ENCODE results near the gene LSMEM2.
A peak's percentile ranks its signal among the peaks of the same experiment; 100 is the strongest.

LSMEM2 gene

GRCh38 chr3:50294089-50294488, 15.2 kb downstream of the LSMEM2 start:
- H3K9me3 Mint-ChIP-seq, result no peaks in the 10 kb centered on the region
- H3K36me3 Mint-ChIP-seq (ENCODE audit: low read depth), result no peaks in the 10 kb centered on the region
- TF ChIP-seq, protein P1, sequence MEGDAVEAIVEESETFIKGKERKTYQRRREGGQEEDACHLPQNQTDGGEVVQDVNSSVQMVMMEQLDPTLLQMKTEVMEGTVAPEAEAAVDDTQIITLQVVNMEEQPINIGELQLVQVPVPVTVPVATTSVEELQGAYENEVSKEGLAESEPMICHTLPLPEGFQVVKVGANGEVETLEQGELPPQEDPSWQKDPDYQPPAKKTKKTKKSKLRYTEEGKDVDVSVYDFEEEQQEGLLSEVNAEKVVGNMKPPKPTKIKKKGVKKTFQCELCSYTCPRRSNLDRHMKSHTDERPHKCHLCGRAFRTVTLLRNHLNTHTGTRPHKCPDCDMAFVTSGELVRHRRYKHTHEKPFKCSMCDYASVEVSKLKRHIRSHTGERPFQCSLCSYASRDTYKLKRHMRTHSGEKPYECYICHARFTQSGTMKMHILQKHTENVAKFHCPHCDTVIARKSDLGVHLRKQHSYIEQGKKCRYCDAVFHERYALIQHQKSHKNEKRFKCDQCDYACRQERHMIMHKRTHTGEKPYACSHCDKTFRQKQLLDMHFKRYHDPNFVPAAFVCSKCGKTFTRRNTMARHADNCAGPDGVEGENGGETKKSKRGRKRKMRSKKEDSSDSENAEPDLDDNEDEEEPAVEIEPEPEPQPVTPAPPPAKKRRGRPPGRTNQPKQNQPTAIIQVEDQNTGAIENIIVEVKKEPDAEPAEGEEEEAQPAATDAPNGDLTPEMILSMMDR (IDR thresholded peaks at IDR 0.05; ENCODE audit: unreplicated experiment in 3 of 3), result no peak
- H3K27me3 Mint-ChIP-seq (ENCODE audit: low read depth), result peaks cover 3% of the 10 kb centered on the region
- H3K4me3 Mint-ChIP-seq, result peak overlapping the region in 1 of 3 experiments; percentile 47
- no peak overlapping the region for H3K27ac Mint-ChIP-seq
- peaks cover 17% of the 10 kb centered on the region for H3K4me1 Mint-ChIP-seq

DNA sequence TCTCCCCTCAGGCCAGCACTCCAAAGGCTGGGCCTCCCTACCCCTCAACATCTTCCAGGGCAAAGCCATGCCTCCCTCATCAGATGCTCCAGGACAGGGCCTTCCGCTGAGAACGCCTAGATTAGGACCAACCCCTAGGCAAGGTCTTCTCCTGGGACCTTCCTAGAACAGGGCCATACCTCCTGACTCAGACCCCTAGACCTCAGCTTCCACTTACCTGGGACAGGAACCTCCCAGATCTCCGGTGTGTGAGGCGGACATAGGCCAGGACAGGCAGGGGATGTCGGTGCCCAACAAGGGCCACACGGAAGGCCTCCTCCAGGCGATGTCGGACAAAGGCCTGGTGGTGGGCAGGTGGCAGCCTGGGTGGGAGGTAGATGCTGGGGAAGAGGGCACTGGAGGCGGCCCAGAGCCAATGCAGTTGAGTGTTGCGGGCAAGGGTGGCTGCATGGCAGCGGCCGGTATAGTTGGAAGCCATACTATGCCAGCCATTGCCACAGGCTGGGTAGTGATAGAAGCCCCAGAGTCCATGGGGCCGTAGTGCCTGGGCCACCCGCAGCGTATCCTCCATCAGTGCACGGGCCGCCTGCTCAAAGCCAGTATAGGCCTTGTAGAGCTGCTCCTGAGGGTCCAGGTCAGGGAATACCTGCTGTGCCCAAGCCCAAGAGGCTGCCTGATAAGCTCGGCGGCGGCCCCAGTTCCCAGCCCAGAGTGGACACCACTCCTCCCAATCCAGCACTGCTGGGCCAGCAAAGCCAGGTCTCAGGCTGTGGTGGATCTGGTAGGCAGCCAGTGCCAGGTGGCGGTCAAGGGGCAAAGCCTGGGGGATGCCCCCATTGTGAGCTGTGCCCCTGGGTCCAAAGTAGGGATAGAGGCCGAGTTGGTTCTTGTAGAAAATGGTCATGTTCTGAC, 15.9 kb downstream of the LSMEM2 start:
- TF ChIP-seq, protein P1 (IDR thresholded peaks at IDR 0.05; ENCODE audit: unreplicated experiment in 3 of 3), result no peak
- H3K27me3 Mint-ChIP-seq (ENCODE audit: low read depth), result peaks cover 3% of the 10 kb centered on the region
- H3K4me3 Mint-ChIP-seq, result peak overlapping the region in 1 of 3 experiments; percentile 47
- H3K27ac Mint-ChIP-seq, result no peak overlapping the region
- H3K36me3 Mint-ChIP-seq (ENCODE audit: low read depth), result no peaks in the 10 kb centered on the region
- H3K4me1 Mint-ChIP-seq, result peaks cover 22% of the 10 kb centered on the region
- no peaks in the 10 kb centered on the region for H3K9me3 Mint-ChIP-seq

GRCh38 chr3:50295553-50296431, 16.9 kb downstream of the LSMEM2 start:
- H3K27me3 Mint-ChIP-seq (ENCODE audit: low read depth), result peaks cover 3% of the 10 kb centered on the region
- H3K4me3 Mint-ChIP-seq, result peak overlapping the region in 2 of 3 experiments; percentile 7 to 41
- H3K4me1 Mint-ChIP-seq, result peaks cover 30% of the 10 kb centered on the region

GRCh38 chr3:50296721-50297383, 18.0 kb downstream of the LSMEM2 start:
- H3K9me3 Mint-ChIP-seq, result no peaks in the 10 kb centered on the region
- H3K4me1 Mint-ChIP-seq, result peaks cover 24% of the 10 kb centered on the region
- peak overlapping the region; percentile 48 to 99 (median 97) for H3K4me3 Mint-ChIP-seq
- TF ChIP-seq, protein P1 (IDR thresholded peaks at IDR 0.05; ENCODE audit: unreplicated experiment in 3 of 3), result no peak
- no peak overlapping the region for H3K27ac Mint-ChIP-seq
- peaks cover 3% of the 10 kb centered on the region for H3K27me3 Mint-ChIP-seq (ENCODE audit: low read depth)
- H3K36me3 Mint-ChIP-seq (ENCODE audit: low read depth), result no peaks in the 10 kb centered on the region

More at GRCh38 chr3:50295553-50296431, 16.9 kb downstream of the LSMEM2 start:
- TF ChIP-seq, protein P1 (IDR thresholded peaks at IDR 0.05; ENCODE audit: unreplicated experiment in 3 of 3), result no peak
- Mint-ChIP-seq H3K36me3 (ENCODE audit: low read depth) (no peaks in the 10 kb centered on the region), H3K27ac (no peak overlapping the region), H3K9me3 (no peaks in the 10 kb centered on the region)

DNA sequence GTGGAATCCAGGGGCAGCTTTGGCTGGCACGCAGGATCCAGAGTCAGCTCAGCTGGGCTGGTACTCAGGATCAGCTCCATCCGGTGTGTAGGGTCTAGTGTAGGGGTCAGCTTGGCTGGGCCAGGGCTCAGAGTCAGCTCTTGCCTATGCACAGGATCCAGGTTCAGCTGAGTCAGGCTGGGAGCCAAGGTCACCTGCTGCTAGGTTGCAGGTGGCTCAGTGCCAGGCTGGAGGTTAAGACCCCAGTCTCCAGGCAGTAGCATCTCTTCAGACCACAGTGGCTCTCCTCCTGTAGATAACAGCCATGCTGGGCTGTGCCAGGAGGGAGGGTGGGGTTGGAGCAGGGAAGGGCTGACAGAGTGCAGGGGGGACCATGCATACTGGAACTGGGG, 18.5 kb downstream of the LSMEM2 start:
- peaks cover 3% of the 10 kb centered on the region for H3K27me3 Mint-ChIP-seq (ENCODE audit: low read depth)
- TF ChIP-seq, protein P1 (IDR thresholded peaks at IDR 0.05; ENCODE audit: unreplicated experiment in 3 of 3), result no peak
- H3K27ac Mint-ChIP-seq, result no peak overlapping the region
- peaks cover 22% of the 10 kb centered on the region for H3K4me1 Mint-ChIP-seq
- H3K4me3 Mint-ChIP-seq, result peak overlapping the region; percentile 91 to 99 (median 97)
- no peaks in the 10 kb centered on the region for H3K36me3 Mint-ChIP-seq (ENCODE audit: low read depth)
- H3K9me3 Mint-ChIP-seq, result no peaks in the 10 kb centered on the region

Measured in nephron (organoid).